DND-41 (cell line): ENCODE results near the gene NT5C1A.

ENCODE experiments used
- ATAC-seq: fragments of 200-7000 bp; cut with Tn5 transposase; 3 replicates; pipeline ENCODE4 v1.9.1; 2021; ENCODE audit warnings: low read depth; ENCODE audit not compliant: insufficient read depth
- DNase-seq: peaks from one replicate; pipeline ENCODE4 v3.0.0-alpha.2; 2020
- H2AFZ ChIP-seq: 2 replicates; pipeline ENCODE4 v1.6.0; 2012; ENCODE audit warnings: low read depth, low read length
- H3K27ac ChIP-seq: 2 replicates; pipeline ENCODE4 v1.5.1; 2012; ENCODE audit warnings: low read length, inconsistent platforms
- H3K27me3 ChIP-seq: fragments of 200-600 bp; sonication (generic); 2 replicates; pipeline ENCODE4 v1.6.0; 2012; ENCODE audit warnings: low read length, mild to moderate bottlenecking, inconsistent platforms; ENCODE audit not compliant: insufficient read depth, poor library complexity
- H3K36me3 ChIP-seq: 2 replicates; pipeline ENCODE4 v1.5.1; 2012; ENCODE audit warnings: low read length, inconsistent platforms; ENCODE audit not compliant: insufficient read depth
- H3K4me1 ChIP-seq: 2 replicates; pipeline ENCODE4 v1.5.1; 2012; ENCODE audit warnings: mild to moderate bottlenecking, low read length; ENCODE audit not compliant: insufficient read depth
- H3K4me2 ChIP-seq: 2 replicates; pipeline ENCODE4 v1.6.0; 2012; ENCODE audit warnings: mild to moderate bottlenecking, moderate library complexity, low read length, inconsistent platforms; ENCODE audit not compliant: insufficient read depth
- H3K4me3 ChIP-seq, 2 experiments: fragments of 200-600 bp in 1 of 2; shearing (Covaris generic) in 1 of 2; 2 replicates each; pipeline ENCODE4 v1.5.1; 2012 to 2016; ENCODE audit warnings: inconsistent platforms in 2 of 2, low read length in 2 of 2, mild to moderate bottlenecking in 2 of 2, low read depth in 1 of 2, moderate library complexity in 1 of 2
- H3K79me2 ChIP-seq: 2 replicates; pipeline ENCODE4 v1.6.0; 2012; ENCODE audit warnings: low read length, inconsistent platforms; ENCODE audit not compliant: insufficient read depth
- H3K9ac ChIP-seq: 2 replicates; pipeline ENCODE4 v1.6.0; 2012; ENCODE audit warnings: low read depth, mild to moderate bottlenecking, inconsistent platforms, low read length, moderate library complexity
- H3K9me3 ChIP-seq: 2 replicates; pipeline ENCODE4 v1.5.1; 2012; ENCODE audit warnings: low read length, moderate library complexity, mild to moderate bottlenecking, inconsistent platforms; ENCODE audit not compliant: insufficient read depth, severe bottlenecking
- H4K20me1 ChIP-seq: 2 replicates; pipeline ENCODE4 v1.6.0; 2012; ENCODE audit warnings: low read length; ENCODE audit not compliant: insufficient read depth
- EZH2 ChIP-seq: IDR thresholded peaks from 3 replicates; pipeline ENCODE4 v1.6.1; 2012; ENCODE audit warnings: borderline replicate concordance, low read depth, mild to moderate bottlenecking, moderate library complexity, low read length, inconsistent platforms; ENCODE audit not compliant: severe bottlenecking
- TF ChIP-seq, protein P1 (sequence below): IDR thresholded peaks from 2 replicates; pipeline ENCODE4 v1.5.1; 2012; ENCODE audit warnings: borderline replicate concordance, low read length, moderate library complexity, mild to moderate bottlenecking; ENCODE audit not compliant: poor library complexity, severe bottlenecking; ENCODE audit errors: extremely low read depth

NT5C1A gene

DNA sequence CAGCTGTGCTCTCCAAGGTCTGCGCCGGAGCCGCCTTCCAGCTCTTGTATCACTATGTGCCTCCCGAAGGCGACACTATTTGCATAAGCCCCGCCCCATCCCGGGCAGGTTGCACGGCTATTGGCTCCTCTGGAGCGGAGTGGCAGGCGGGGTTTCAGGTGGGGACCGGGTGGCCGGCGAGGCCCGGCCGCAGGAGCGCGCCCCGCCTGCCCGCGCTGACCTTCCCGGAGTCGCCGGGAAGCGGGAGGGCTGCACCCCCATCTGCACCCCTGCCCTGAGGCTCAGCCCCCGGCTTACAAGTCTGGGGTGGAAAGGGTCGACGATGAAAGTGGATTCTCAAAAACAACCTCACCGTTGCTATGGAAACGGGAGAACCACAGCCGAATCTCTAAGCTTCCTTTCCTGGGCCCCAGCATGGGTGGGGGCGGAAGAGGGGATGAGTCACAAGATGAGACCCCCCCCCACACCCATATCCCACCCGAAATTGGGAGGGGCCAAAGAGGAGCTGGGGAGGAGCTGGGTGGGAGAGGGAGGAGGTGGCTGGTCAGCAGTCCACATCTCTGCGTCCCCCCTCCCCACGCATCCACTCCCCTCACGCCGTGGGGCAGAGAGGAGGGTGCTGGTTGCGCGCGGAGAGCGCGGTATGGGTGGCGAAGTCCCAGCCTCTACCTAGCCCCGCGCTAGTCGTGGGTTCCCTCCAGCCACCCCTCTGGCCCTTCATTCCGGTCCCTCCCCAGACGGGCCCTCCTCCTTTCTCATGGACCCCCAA is 19.7 kb upstream of the NT5C1A start, which contains the start of gene HPCAL4:
HPCAL4 (minus strand) TSS at position 51 of the 769 bp plus-strand sequence. CDS start 6,830 bp downstream, outside the sequence.
- Histone ChIP-seq H3K27me3 (peaks cover 25% of the 10 kb centered on the region), H3K79me2 (no peaks in the 10 kb centered on the region), H3K4me1 (no peaks in the 10 kb centered on the region), H3K36me3 (no peaks in the 10 kb centered on the region), H3K27ac (no peak within 1 kb of the TSS), H2AFZ (no peak within 1 kb of the TSS), H4K20me1 (0 out of 2 replicates have a peak, but pooled peaks cover 2% of the 10 kb centered on the region), H3K9ac (no peak within 1 kb of the TSS), H3K9me3 (no peaks in the 10 kb centered on the region), H3K4me3 (no peak within 1 kb of the TSS), H3K4me2 (no peak within 1 kb of the TSS)
- DNase-seq (no peak), ATAC-seq (no peak)
- TF ChIP-seq EZH2: no peak
- TF ChIP-seq, protein P1, sequence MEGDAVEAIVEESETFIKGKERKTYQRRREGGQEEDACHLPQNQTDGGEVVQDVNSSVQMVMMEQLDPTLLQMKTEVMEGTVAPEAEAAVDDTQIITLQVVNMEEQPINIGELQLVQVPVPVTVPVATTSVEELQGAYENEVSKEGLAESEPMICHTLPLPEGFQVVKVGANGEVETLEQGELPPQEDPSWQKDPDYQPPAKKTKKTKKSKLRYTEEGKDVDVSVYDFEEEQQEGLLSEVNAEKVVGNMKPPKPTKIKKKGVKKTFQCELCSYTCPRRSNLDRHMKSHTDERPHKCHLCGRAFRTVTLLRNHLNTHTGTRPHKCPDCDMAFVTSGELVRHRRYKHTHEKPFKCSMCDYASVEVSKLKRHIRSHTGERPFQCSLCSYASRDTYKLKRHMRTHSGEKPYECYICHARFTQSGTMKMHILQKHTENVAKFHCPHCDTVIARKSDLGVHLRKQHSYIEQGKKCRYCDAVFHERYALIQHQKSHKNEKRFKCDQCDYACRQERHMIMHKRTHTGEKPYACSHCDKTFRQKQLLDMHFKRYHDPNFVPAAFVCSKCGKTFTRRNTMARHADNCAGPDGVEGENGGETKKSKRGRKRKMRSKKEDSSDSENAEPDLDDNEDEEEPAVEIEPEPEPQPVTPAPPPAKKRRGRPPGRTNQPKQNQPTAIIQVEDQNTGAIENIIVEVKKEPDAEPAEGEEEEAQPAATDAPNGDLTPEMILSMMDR: no peak

DNA sequence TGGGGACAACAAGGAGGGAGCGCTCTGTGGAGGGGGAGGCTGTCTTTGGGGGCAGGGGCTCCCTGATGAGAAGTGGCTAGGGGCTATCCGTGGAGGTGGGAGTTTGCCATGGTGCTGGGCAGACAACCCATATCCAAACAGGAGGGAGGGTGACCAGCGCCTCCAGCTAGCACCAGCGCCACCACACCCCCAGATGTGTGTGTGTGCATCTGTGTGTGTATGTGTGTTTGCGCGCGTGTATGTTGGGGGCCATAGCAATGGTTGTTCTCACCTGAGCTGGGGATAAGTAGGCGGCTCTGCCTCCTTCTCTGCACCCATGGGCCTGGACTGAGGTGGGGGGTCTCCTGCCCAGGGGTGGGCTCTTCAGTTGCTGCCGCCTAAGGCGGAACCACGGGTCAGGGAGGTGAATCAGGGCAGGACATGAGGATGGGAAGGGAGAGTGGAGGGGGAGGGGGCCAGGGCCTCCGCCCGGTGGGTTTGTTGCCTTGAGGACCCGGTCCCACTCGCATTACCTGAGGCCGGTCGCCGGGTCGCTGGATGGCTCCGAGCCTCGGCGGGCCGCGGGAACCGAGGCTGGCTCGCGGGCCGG is 19.0 kb upstream of the NT5C1A start:
- Histone ChIP-seq H3K27ac (no peak overlapping the region), H2AFZ (no peak overlapping the region), H3K4me3 (no peak overlapping the region), H3K4me2 (no peak overlapping the region), H3K27me3 (peaks cover 29% of the 10 kb centered on the region), H4K20me1 (0 out of 2 replicates have a peak, but pooled peaks cover 5% of the 10 kb centered on the region), H3K36me3 (no peaks in the 10 kb centered on the region), H3K9me3 (no peaks in the 10 kb centered on the region), H3K79me2 (no peaks in the 10 kb centered on the region), H3K9ac (no peak overlapping the region), H3K4me1 (no peaks in the 10 kb centered on the region)
- DNase-seq (no peak), ATAC-seq (no peak)
- TF ChIP-seq EZH2: no peak
- TF ChIP-seq, protein P1: no peak

DNA sequence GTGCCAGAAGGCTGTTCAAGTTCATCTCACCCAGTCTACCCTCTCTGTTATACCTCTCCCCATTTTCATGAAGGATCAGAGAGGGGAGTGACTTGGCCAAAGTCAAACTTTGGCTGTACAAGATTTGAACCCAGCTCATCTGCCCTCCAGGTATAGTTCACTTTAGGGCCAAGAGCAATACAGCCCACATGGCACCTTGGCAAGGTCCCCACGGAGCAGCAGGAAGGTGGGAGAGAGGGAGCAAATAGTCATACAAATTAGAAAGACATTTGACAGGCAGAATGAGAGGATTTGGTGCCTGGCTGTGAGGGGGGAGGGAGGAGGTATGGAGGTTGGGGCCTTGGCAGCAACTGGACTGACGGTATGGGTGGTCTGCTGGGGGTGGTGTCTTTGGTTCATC is 18.3 kb upstream of the NT5C1A start:
- Histone ChIP-seq H3K4me1 (no peaks in the 10 kb centered on the region), H3K27me3 (peaks cover 29% of the 10 kb centered on the region), H4K20me1 (0 out of 2 replicates have a peak, but pooled peaks cover 5% of the 10 kb centered on the region), H2AFZ (no peak overlapping the region), H3K36me3 (no peaks in the 10 kb centered on the region), H3K9me3 (no peaks in the 10 kb centered on the region), H3K4me2 (no peak overlapping the region), H3K27ac (no peak overlapping the region), H3K4me3 (no peak overlapping the region), H3K9ac (no peak overlapping the region), H3K79me2 (no peaks in the 10 kb centered on the region)
- no peak for DNase-seq
- no peak for TF ChIP-seq EZH2
- TF ChIP-seq, protein P1: no peak
- ATAC-seq: no peak
